DND-41 (cell line): ENCODE results near the gene TMEM150A.

Experiments used
- CTCF ChIP-seq: IDR thresholded peaks from 2 replicates; pipeline ENCODE4 v1.5.1; 2012; ENCODE audit warnings: borderline replicate concordance, low read length, moderate library complexity, mild to moderate bottlenecking; ENCODE audit not compliant: poor library complexity, severe bottlenecking; ENCODE audit errors: extremely low read depth
- EZH2 ChIP-seq: IDR thresholded peaks from 3 replicates; pipeline ENCODE4 v1.6.1; 2012; ENCODE audit warnings: borderline replicate concordance, low read depth, mild to moderate bottlenecking, moderate library complexity, low read length, inconsistent platforms; ENCODE audit not compliant: severe bottlenecking

- TF ChIP-seq CTCF (peak; percentile 0), EZH2 (peak; percentile 91)
These were observed at the start of gene TMEM150A for GRCh38 chr2:85602476-85603234.
